Myocyte (in vitro differentiated cells): ENCODE results near the gene WDFY2. TPM values are rescaled to one million over a fixed set of nuclear protein-coding genes. Genes with fewer than 3 reads are reported as not detected.

Source experiments
- DNase-seq: peaks from one replicate; pipeline ENCODE4 v3.0.0-alpha.2; 2012; ENCODE audit warnings: low read depth
- total RNA-seq: library from RNA; depleted of rRNA; stranded (reverse); fragments of >200 nt; gene quantifications from 2 replicates; pipeline ENCODE4 v1.2.3, GENCODE V29; 2014

WDFY2 gene
- total RNA-seq, 1 donor from 2014 or later, result 6.1 TPM

GRCh38 chr13:51697855-51698254 is 113.6 kb downstream of the WDFY2 start:
- no peak for DNase-seq

GRCh38 chr13:51698352-51698751 is 114.1 kb downstream of the WDFY2 start:
- no peak for DNase-seq

- no peak for DNase-seq
These were observed 120.4 kb downstream of the WDFY2 start for GRCh38 chr13:51704399-51705313.

GRCh38 chr13:51707461-51707860 is 123.2 kb downstream of the WDFY2 start:
- no peak for DNase-seq

GRCh38 chr13:51713807-51714206 is 129.5 kb downstream of the WDFY2 start:
- DNase-seq, result no peak

GRCh38 chr13:51714663-51715168 is 130.5 kb downstream of the WDFY2 start:
- no peak for DNase-seq

- no peak for DNase-seq
These were observed 131.4 kb downstream of the WDFY2 start for GRCh38 chr13:51715613-51716012.

- DNase-seq, result no peak
These were observed 133.6 kb downstream of the WDFY2 start for GRCh38 chr13:51717786-51718398.

- DNase-seq, result no peak
These were observed 135.1 kb downstream of the WDFY2 start for GRCh38 chr13:51719394-51719793.

GRCh38 chr13:51721496-51721895 is 137.2 kb downstream of the WDFY2 start:
- no peak for DNase-seq

GRCh38 chr13:51723529-51723928 is 139.3 kb downstream of the WDFY2 start:
- no peak for DNase-seq

GRCh38 chr13:51724721-51725120 is 140.5 kb downstream of the WDFY2 start:
- DNase-seq, result no peak

GRCh38 chr13:51726446-51727193 is 142.4 kb downstream of the WDFY2 start:
- DNase-seq, result peak; percentile 35

GRCh38 chr13:51727634-51728274 is 143.5 kb downstream of the WDFY2 start:
- DNase-seq, result peak; percentile 79

- DNase-seq, result no peak
These were observed 144.0 kb downstream of the WDFY2 start for GRCh38 chr13:51728275-51728673.

- no peak for DNase-seq
These were observed 144.7 kb downstream of the WDFY2 start for GRCh38 chr13:51728972-51729371.

- DNase-seq, result peak; percentile 73
These were observed 145.7 kb downstream of the WDFY2 start for GRCh38 chr13:51729866-51730553.

- no peak for DNase-seq
These were observed 146.7 kb downstream of the WDFY2 start for GRCh38 chr13:51730927-51731326.

- DNase-seq, result peak; percentile 61
These were observed 147.5 kb downstream of the WDFY2 start for GRCh38 chr13:51731759-51732158.
